Gastroesophageal sphincter (tissue), 4 donors: ENCODE data around the gene FADS3. TPM values are rescaled to one million over a fixed set of nuclear protein-coding genes. Genes with fewer than 3 reads are reported as not detected.

Experiments
- ATAC-seq: fragments of 150-250 bp; one replicate; pipeline ENCODE4 v1.9.1; 2016; ENCODE audit warnings: mild to moderate bottlenecking, moderate library complexity
- H3K27ac ChIP-seq, 4 donors: fragments of 200-600 bp; sonication (generic) in 3 of 4; 1 replicate in 3 of 4; 2 replicates in 1 of 4; pipeline ENCODE4 v1.5.1; 2016 to 2019
- H3K27me3 ChIP-seq: fragments of 200-600 bp; sonication (generic); one replicate; pipeline ENCODE4 v1.5.1; 2019
- H3K36me3 ChIP-seq, 2 donors: fragments of 200-600 bp; sonication (generic); one replicate each; pipeline ENCODE4 v1.5.1; 2019; ENCODE audit warnings: control low read depth in 1 of 2
- H3K4me1 ChIP-seq, 3 donors: fragments of 200-600 bp; sonication (generic); 1 replicate in 2 of 3; 2 replicates in 1 of 3; pipeline ENCODE4 v1.5.1; 2016 to 2019; ENCODE audit warnings: control low read depth in 2 of 3
- H3K4me3 ChIP-seq, 2 donors: fragments of 200-600 bp; sonication (generic); one replicate each; pipeline ENCODE4 v1.5.1; 2019; ENCODE audit warnings: mild to moderate bottlenecking in 1 of 2, moderate library complexity in 1 of 2
- H3K9me3 ChIP-seq, 3 donors: fragments of 200-600 bp; sonication (generic); one replicate each; pipeline ENCODE4 v1.5.1; 2017 to 2019; ENCODE audit warnings: control low read depth in 2 of 3
- EP300 ChIP-seq: sonication (generic); formaldehyde crosslinking; IDR thresholded peaks from one replicate; pipeline ENCODE4 v1.6.1; 2017; ENCODE audit warnings: antibody characterized with exemption, mild to moderate bottlenecking
- POLR2A ChIP-seq, 2 donors: fragments of 450-650 bp; IDR thresholded peaks; one replicate each; pipeline ENCODE4 v1.6.1; 2017; ENCODE audit warnings: antibody characterized with exemption in 2 of 2, mild to moderate bottlenecking in 2 of 2, moderate library complexity in 1 of 2
- POLR2AphosphoS5 ChIP-seq: sonication (generic); formaldehyde crosslinking; IDR thresholded peaks from one replicate; pipeline ENCODE4 v1.6.1; 2017; ENCODE audit warnings: antibody characterized with exemption
- WGBS, 2 donors: methylation state at CpG; one replicate each; pipeline ENCODE4 v1.1.5; 2018; ENCODE audit warnings: low coverage in 1 of 2; 5-methylcytosine and 5-hydroxymethylcytosine counted together
- total RNA-seq, 4 donors: library from RNA; depleted of rRNA; stranded (reverse); fragments of >200 nt; gene quantifications; one replicate each; pipeline ENCODE4 v1.1.0, GENCODE V29; 2016
- TF ChIP-seq, protein P1 (sequence below), 4 experiments: fragments of 200-600 bp in 2 of 4; fragments of 450-650 bp in 2 of 4; sonication (generic) in 1 of 4; IDR thresholded peaks; one replicate each; pipeline ENCODE4 v1.5.1; 2017 to 2019; ENCODE audit warnings: antibody characterized with exemption in 4 of 4, mild to moderate bottlenecking in 2 of 4, moderate library complexity in 2 of 4

The FADS3 gene
- total RNA-seq, 4 donors from 2014 or later: 41.6 to 81.6 (median 60.5) TPM

DNA sequence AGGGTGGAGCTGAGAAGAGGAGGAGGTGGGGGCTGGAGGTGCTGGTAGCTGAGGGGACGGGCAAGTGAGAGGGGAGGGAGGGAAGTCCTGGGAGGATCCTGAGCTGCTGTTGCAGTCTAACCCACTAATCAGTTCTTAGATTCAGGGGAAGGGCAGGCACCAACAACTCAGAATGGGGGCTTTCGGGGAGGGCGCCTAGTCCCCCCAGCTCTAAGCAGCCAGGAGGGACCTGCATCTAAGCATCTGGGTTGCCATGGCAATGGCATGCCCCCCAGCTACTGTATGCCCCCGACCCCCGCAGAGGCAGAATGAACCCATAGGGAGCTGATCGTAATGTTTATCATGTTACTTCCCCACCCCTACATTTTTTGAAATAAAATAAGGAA, 24.4 kb downstream of the FADS3 start:
- Histone ChIP-seq H3K27ac (no peak overlapping the region), H3K4me3 (no peak overlapping the region), H3K4me1 (peaks cover 0 to 19% (median 3%) of the 10 kb centered on the region in 3 donors), H3K27me3 (no peaks in the 10 kb centered on the region), H3K36me3 (peaks cover 0 to 49% of the 10 kb centered on the region in 2 donors), H3K9me3 (no peaks in the 10 kb centered on the region)
- ATAC-seq: no peak
- TF ChIP-seq EP300 (no peak), POLR2AphosphoS5 (no peak), POLR2A (IDR thresholded peaks at IDR 0.05) (no peak)
- TF ChIP-seq, protein P1, sequence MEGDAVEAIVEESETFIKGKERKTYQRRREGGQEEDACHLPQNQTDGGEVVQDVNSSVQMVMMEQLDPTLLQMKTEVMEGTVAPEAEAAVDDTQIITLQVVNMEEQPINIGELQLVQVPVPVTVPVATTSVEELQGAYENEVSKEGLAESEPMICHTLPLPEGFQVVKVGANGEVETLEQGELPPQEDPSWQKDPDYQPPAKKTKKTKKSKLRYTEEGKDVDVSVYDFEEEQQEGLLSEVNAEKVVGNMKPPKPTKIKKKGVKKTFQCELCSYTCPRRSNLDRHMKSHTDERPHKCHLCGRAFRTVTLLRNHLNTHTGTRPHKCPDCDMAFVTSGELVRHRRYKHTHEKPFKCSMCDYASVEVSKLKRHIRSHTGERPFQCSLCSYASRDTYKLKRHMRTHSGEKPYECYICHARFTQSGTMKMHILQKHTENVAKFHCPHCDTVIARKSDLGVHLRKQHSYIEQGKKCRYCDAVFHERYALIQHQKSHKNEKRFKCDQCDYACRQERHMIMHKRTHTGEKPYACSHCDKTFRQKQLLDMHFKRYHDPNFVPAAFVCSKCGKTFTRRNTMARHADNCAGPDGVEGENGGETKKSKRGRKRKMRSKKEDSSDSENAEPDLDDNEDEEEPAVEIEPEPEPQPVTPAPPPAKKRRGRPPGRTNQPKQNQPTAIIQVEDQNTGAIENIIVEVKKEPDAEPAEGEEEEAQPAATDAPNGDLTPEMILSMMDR (IDR thresholded peaks at IDR 0.05): no peak
- WGBS, 2 donors: 65 to 100% methylated on average over 1 to 2 of the region's 6 CpGs

DNA sequence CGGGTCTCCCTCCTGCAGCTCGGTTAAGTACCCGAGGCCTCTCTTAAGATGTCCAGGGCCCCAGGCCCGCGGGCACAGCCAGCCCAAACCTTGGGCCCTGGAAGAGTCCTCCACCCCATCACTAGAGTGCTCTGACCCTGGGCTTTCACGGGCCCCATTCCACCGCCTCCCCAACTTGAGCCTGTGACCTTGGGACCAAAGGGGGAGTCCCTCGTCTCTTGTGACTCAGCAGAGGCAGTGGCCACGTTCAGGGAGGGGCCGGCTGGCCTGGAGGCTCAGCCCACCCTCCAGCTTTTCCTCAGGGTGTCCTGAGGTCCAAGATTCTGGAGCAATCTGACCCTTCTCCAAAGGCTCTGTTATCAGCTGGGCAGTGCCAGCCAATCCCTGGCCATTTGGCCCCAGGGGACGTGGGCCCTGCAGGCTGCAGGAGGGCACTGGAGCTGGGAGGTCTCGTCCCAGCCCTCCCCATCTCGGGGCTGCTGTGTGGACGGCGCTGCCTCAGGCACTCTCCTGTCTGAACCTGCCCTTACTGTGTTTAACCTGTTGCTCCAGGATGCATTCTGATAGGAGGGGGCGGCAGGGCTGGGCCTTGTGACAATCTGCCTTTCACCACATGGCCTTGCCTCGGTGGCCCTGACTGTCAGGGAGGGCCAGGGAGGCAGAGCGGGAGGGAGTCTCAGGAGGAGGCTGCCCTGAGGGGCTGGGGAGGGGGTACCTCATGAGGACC, 25.0 kb downstream of the FADS3 start:
- Histone ChIP-seq H3K27ac (no peak overlapping the region), H3K9me3 (no peaks in the 10 kb centered on the region), H3K36me3 (peaks cover 0 to 55% of the 10 kb centered on the region in 2 donors), H3K4me3 (no peak overlapping the region), H3K27me3 (no peaks in the 10 kb centered on the region), H3K4me1 (peaks cover 0 to 16% (median 2%) of the 10 kb centered on the region in 3 donors)
- no peak for ATAC-seq
- TF ChIP-seq, protein P1 (IDR thresholded peaks at IDR 0.05): no peak
- TF ChIP-seq EP300 (no peak), POLR2A (IDR thresholded peaks at IDR 0.05) (no peak), POLR2AphosphoS5 (no peak)
- WGBS, 2 donors: 81% methylated on average over 3 of the region's 18 CpGs; no CpG with 5 or more reads in 1 of the 2 donors

DNA sequence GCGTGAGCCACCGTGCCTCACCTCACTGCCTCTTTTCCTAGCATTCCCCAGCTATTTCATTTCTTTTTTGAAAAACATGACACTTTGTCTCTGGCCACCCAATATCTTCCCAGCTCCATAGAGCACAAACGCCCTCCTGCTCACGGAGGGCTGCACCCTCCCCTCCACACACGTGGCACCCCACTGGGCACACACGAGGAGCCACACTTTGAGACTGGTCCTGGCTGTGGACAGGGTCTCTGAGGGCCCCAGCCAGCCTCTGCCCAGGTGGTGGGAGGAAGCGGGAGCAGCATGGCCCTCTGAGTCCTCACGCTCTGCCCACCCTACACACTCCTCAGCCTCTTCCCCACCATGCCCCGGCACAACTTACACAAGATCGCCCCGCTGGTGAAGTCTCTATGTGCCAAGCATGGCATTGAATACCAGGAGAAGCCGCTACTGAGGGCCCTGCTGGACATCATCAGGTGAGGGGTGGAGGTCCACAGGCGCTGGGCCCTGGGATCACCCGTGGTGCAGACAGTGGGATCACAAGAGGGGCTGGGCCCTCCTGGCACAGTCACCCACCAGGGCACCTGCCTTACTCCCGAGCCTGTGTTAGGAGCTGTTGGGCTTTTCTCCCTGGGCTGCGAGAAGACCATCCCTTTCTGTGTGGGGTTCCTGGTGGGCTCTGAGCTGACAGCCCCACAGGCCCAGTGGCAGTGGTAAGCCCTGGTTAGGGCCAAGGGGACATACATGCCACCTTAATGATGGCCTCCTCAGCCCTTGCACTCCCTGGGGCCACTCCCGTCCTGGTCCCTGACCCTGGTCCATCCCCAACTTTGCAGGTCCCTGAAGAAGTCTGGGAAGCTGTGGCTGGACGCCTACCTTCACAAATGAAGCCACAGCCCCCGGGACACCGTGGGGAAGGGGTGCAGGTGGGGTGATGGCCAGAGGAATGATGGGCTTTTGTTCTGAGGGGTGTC, 26.2 kb downstream of the FADS3 start:
- H3K4me1 ChIP-seq: peaks cover 0 to 9% (median 0%) of the 10 kb centered on the region in 3 donors
- TF ChIP-seq, protein P1 (IDR thresholded peaks at IDR 0.05): no peak
- TF ChIP-seq EP300 (no peak), POLR2A (IDR thresholded peaks at IDR 0.05) (no peak), POLR2AphosphoS5 (no peak)
- no peak overlapping the region for H3K4me3 ChIP-seq
- WGBS, 2 donors: 93 to 100% methylated on average over 2 of the region's 20 CpGs
- H3K9me3 ChIP-seq: no peaks in the 10 kb centered on the region
- no peak overlapping the region for H3K27ac ChIP-seq
- H3K36me3 ChIP-seq: peaks cover 0 to 66% of the 10 kb centered on the region in 2 donors
- H3K27me3 ChIP-seq: no peaks in the 10 kb centered on the region
- no peak for ATAC-seq

DNA sequence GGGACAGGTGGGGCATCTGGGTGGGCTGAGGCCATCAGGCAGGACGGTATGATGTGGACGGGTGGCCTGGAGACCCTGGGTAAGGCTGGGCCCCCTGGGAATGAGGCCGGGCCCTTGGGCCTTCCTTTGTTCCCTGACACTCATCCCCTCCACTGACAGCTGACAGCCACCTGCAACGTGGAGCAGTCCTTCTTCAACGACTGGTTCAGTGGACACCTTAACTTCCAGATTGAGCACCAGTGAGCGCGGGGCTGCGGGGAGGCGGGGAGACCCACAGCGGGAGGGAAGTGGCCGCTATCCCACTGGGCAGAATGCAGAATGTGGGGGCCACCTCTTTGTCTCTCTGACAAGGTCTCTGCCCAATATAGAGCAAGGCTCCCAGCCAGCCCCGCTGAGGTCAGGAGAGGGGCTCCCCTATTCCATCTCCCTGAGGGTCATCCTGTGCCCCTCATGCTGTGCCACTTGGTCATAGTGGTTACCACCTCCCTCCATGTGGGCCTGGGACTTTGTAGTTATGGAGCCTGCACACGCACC, 27.7 kb downstream of the FADS3 start:
- TF ChIP-seq POLR2AphosphoS5: no peak
- no peak for TF ChIP-seq POLR2A (IDR thresholded peaks at IDR 0.05)
- no peak for TF ChIP-seq EP300
- TF ChIP-seq, protein P1 (IDR thresholded peaks at IDR 0.05): no peak
- Histone ChIP-seq H3K27ac (no peak overlapping the region), H3K4me1 (peaks cover 0 to 8% (median 0%) of the 10 kb centered on the region in 3 donors), H3K9me3 (no peaks in the 10 kb centered on the region), H3K36me3 (peaks cover 0 to 81% of the 10 kb centered on the region in 2 donors), H3K27me3 (no peaks in the 10 kb centered on the region), H3K4me3 (no peak overlapping the region)
- ATAC-seq: no peak
- 80% methylated on average over 1 of the region's 13 CpGs; no CpG with 5 or more reads in 1 of the 2 donors for WGBS, 2 donors
